ENCODE measurements around the gene SH3D19.
A peak's percentile ranks its signal among the peaks of the same experiment; 100 is the strongest.

The SH3D19 gene

DNA sequence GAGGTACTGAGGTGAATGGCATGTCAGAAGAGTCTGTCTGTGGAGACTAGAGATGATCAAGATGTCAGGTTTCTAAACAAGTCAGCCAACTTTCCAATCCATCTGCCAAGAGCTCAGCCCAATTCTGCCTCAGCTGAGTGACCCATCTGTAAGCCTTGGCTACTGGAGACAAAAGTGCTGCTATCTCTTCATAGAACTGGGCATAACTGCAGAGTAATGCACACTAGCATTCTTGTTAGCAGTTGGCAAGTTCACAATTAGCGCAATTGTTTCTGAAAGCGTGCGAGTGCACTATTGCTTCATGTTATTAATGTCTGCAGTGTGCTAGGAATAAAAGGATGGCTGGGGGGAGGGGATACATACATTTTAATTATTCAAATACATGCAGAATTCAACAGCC is 32.9 kb upstream of the SH3D19 start:
- H3K4me3 Mint-ChIP-seq: no peak overlapping the region
- no peaks in the 10 kb centered on the region for H3K27me3 Mint-ChIP-seq (ENCODE audit: low read depth)
- no peaks in the 10 kb centered on the region for H3K36me3 Mint-ChIP-seq (ENCODE audit: low read depth)
- no peak overlapping the region for H3K27ac Mint-ChIP-seq
- no peaks in the 10 kb centered on the region for H3K9me3 Mint-ChIP-seq
- no peaks in the 10 kb centered on the region for H3K4me1 Mint-ChIP-seq
- TF ChIP-seq, protein P1, sequence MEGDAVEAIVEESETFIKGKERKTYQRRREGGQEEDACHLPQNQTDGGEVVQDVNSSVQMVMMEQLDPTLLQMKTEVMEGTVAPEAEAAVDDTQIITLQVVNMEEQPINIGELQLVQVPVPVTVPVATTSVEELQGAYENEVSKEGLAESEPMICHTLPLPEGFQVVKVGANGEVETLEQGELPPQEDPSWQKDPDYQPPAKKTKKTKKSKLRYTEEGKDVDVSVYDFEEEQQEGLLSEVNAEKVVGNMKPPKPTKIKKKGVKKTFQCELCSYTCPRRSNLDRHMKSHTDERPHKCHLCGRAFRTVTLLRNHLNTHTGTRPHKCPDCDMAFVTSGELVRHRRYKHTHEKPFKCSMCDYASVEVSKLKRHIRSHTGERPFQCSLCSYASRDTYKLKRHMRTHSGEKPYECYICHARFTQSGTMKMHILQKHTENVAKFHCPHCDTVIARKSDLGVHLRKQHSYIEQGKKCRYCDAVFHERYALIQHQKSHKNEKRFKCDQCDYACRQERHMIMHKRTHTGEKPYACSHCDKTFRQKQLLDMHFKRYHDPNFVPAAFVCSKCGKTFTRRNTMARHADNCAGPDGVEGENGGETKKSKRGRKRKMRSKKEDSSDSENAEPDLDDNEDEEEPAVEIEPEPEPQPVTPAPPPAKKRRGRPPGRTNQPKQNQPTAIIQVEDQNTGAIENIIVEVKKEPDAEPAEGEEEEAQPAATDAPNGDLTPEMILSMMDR (IDR thresholded peaks at IDR 0.05; ENCODE audit: unreplicated experiment in 3 of 3): no peak

DNA sequence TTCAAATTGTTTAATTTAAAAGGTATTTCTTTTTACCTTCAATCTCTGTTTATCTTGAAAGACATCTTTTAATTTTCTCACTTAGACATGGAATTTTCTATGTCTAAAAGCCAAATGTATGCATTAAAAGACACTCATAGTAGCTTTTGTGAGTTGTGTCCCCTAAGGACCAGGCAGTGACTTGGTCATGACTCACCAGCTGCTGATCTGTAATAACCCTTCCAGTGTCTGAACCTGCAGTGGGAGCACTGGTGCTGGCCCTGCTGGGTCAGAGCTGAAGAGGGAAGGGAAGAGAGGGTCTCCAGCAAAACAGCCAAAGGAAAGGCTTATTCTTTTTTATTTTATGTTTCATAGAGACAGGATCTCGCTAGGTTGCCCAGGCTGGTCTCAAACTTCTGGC is 31.1 kb upstream of the SH3D19 start:
- no peaks in the 10 kb centered on the region for H3K27me3 Mint-ChIP-seq (ENCODE audit: low read depth)
- H3K27ac Mint-ChIP-seq: no peak overlapping the region
- no peaks in the 10 kb centered on the region for H3K4me1 Mint-ChIP-seq
- TF ChIP-seq, protein P1 (IDR thresholded peaks at IDR 0.05; ENCODE audit: unreplicated experiment in 3 of 3): no peak
- H3K9me3 Mint-ChIP-seq: no peaks in the 10 kb centered on the region
- no peaks in the 10 kb centered on the region for H3K36me3 Mint-ChIP-seq (ENCODE audit: low read depth)
- H3K4me3 Mint-ChIP-seq: no peak overlapping the region

DNA sequence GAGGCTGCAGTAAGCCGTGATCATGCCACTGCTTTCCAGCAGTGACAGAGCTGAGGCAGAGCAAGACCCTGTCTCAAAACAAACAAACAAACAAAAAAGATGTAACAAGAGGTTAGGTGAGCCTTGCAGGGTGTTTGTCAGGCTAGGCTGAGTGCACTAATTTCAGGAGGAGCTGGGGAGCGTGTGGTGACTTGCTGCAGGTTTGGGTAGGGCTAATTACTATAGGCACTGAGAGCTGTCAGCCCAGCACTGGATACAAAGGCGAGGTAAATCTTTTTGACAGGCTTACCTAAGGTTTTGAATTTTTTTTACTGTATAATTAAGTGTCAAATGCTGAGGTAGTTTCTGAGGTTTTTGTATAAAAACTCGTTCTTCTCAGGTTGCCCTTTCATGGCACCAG is 29.8 kb upstream of the SH3D19 start:
- H3K36me3 Mint-ChIP-seq (ENCODE audit: low read depth): no peaks in the 10 kb centered on the region
- TF ChIP-seq, protein P1 (IDR thresholded peaks at IDR 0.05; ENCODE audit: unreplicated experiment in 3 of 3): no peak
- H3K27me3 Mint-ChIP-seq (ENCODE audit: low read depth): no peaks in the 10 kb centered on the region
- H3K4me1 Mint-ChIP-seq: no peaks in the 10 kb centered on the region
- no peaks in the 10 kb centered on the region for H3K9me3 Mint-ChIP-seq
- H3K4me3 Mint-ChIP-seq: no peak overlapping the region
- no peak overlapping the region for H3K27ac Mint-ChIP-seq

DNA sequence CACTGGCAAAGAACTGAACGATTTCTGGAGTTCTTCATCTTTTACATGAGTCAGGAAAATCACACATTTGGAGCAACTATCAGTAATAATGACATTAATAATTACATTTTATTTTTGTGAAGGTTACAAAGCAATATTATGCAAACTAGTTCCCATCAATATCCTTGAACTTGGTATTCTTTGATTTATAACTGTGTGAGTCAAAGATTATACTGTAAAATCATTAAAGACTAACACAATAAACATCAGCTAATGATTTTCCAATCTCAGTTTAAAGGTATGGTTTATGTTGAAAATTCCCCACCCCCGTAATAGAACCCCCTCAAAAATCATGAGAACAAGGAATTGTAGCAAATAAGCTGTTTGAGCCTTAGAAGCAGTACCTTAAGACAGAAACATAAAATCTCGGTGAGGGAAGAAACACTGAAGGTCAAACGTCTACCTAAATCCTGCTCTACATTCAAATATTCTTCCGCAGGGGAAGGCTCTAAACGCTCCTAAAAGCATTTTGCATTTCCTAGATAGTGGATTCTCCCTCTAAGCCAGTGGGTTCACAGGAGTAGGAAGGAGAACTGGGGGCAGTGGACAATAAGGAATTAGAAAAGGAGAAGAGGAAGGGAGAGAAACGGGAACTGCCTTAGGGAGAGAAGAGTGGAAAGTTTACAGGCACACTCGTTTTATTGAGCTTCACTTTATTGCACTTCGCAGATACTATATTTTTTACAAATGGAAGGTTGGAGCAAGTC is 22.3 kb upstream of the SH3D19 start:
- H3K9me3 Mint-ChIP-seq: peaks cover 2% of the 10 kb centered on the region
- peaks cover 3% of the 10 kb centered on the region for H3K27me3 Mint-ChIP-seq (ENCODE audit: low read depth)
- no peak overlapping the region for H3K4me3 Mint-ChIP-seq
- H3K36me3 Mint-ChIP-seq (ENCODE audit: low read depth): no peaks in the 10 kb centered on the region
- no peaks in the 10 kb centered on the region for H3K4me1 Mint-ChIP-seq
- TF ChIP-seq, protein P1 (IDR thresholded peaks at IDR 0.05; ENCODE audit: unreplicated experiment in 3 of 3): no peak
- no peak overlapping the region for H3K27ac Mint-ChIP-seq

DNA sequence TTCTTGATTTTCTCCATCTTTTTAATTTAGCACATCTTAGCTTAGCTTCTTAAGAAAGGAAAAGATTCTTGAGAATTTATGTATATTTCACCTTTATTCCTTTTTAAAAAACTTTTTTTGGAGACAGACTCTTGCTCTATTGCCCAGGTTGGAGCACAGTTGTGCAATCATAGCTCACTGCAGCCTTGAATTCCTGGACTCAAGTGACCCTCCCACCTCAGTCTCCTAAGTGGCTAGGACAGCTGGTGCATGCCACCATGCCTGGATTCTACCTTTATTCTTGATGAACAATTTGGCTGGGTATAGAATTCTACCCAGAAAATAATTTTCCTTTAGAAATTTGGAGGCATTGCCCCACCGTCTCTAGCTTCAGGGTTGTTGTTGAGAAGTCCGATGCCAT is 19.5 kb upstream of the SH3D19 start:
- TF ChIP-seq, protein P1 (IDR thresholded peaks at IDR 0.05; ENCODE audit: unreplicated experiment in 3 of 3): no peak
- peaks cover 2% of the 10 kb centered on the region for H3K9me3 Mint-ChIP-seq
- H3K36me3 Mint-ChIP-seq (ENCODE audit: low read depth): no peaks in the 10 kb centered on the region
- peaks cover 3% of the 10 kb centered on the region for H3K27me3 Mint-ChIP-seq (ENCODE audit: low read depth)
- H3K4me3 Mint-ChIP-seq: no peak overlapping the region
- H3K4me1 Mint-ChIP-seq: no peaks in the 10 kb centered on the region
- H3K27ac Mint-ChIP-seq: no peak overlapping the region

DNA sequence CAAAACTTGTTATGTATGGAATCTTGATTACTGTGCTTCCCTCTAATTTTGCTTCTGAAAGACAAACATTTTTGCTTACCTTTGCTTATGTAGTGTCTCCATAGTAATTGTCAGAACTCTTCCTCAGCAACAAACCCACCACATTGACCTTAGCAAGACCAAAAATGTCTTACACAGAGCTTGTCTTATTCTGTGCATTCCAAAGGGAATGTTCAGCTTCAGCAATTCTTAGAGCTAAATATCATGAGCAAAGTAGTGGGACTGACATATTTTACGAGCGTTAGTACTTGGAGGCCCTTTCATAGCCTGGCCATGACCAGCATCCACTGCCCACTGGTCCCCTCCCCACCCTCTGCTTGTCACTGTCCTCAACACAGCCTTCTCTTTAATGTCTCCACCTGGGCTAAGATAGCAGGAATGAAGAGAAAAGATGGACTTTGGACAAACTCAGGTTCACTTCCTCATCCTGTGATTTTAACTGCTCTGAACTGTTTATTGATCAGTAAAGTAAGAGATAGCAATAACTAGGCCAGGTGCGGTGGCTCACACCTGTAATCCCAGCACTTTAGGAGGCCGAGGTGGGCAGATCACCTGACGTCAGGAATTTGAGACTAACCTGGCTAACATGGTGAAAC is 15.5 kb upstream of the SH3D19 start:
- Mint-ChIP-seq H3K4me1 (no peaks in the 10 kb centered on the region), H3K9me3 (peaks cover 2% of the 10 kb centered on the region), H3K36me3 (ENCODE audit: low read depth) (no peaks in the 10 kb centered on the region), H3K27me3 (ENCODE audit: low read depth) (no peaks in the 10 kb centered on the region), H3K4me3 (no peak overlapping the region), H3K27ac (peak overlapping the region in 1 of 3 experiments; percentile 17)
- TF ChIP-seq, protein P1 (IDR thresholded peaks at IDR 0.05; ENCODE audit: unreplicated experiment in 3 of 3): no peak

Measured in nephron (organoid).